HepG2 (cell line): ENCODE results near the gene DNAH9. TPM values are rescaled to one million over a fixed set of nuclear protein-coding genes. Genes with fewer than 3 reads are reported as not detected.

Experiments
- ATAC-seq: fragments of 200-7000 bp; cut with Tn5 transposase; 3 replicates; pipeline ENCODE4 v1.9.1; 2020; ENCODE audit warnings: mild to moderate bottlenecking, moderate library complexity
- BruUV-seq: library from RNA; stranded (reverse); fragments of 400-500 nt; replicated peaks from 2 replicates; lab custom pipeline; 2021; lab: Mats Ljungman, UMichigan
- CTCF ChIA-PET: fragments of 300-600 bp; formaldehyde crosslinking; extraction: SDS; loops from one replicate; lab custom pipeline; 2021; ENCODE audit warnings: low total read pairs, inconsistent platforms, low intra/inter-chr PET ratio; lab: Yijun Ruan, JAX
- POLR2A ChIA-PET: fragments of 350-600 bp; sonication (Branson Sonifier 250); formaldehyde crosslinking; loops from one replicate; lab custom pipeline; 2020; ENCODE audit warnings: antibody characterized with exemption, inconsistent platforms; lab: Yijun Ruan, JAX
- DNase-seq: peaks from one replicate; pipeline ENCODE4 v3.0.0-alpha.2; 2015; ENCODE audit warnings: low spot score
- FAIRE-seq: peaks from 3 replicates; lab custom pipeline; 2011; peaks lifted over from hg19 to GRCh38; lab: Jason Lieb, UNC
- H2AFZ ChIP-seq: one replicate; pipeline ENCODE4 v1.6.1; 2011; ENCODE audit warnings: low read length, inconsistent platforms
- H3K27ac ChIP-seq: fragments of 300-600 bp; 3 replicates; pipeline ENCODE4 v1.8.0; 2011; ENCODE audit warnings: mixed run types, mild to moderate bottlenecking, mixed read lengths, low read length, inconsistent platforms; ENCODE audit not compliant: insufficient read depth; ENCODE audit errors: extremely low read length
- H3K27me3 ChIP-seq, 2 experiments: fragments of 200-600 bp in 1 of 2; 2 replicates in 1 of 2; 3 replicates in 1 of 2; pipeline versions ENCODE4 v1.6.0 to v1.8.0; 2011; ENCODE audit warnings: low read length in 2 of 2, mild to moderate bottlenecking in 2 of 2, moderate library complexity in 2 of 2, inconsistent platforms in 1 of 2; ENCODE audit not compliant: insufficient read depth in 2 of 2, control insufficient read depth in 1 of 2
- H3K36me3 ChIP-seq, 2 experiments: fragments of 200-600 bp in 1 of 2; replicated peaks in 1 of 2; 2 replicates in 1 of 2; 3 replicates in 1 of 2; pipeline versions ENCODE4 v1.5.1 to v1.8.0; 2011; ENCODE audit warnings: low read length in 2 of 2, inconsistent platforms in 1 of 2; ENCODE audit not compliant: insufficient read depth in 2 of 2, control insufficient read depth in 1 of 2
- H3K4me1 ChIP-seq: 2 replicates; pipeline ENCODE4 v1.5.1; 2012; ENCODE audit warnings: low read length, inconsistent platforms; ENCODE audit not compliant: insufficient read depth
- H3K4me2 ChIP-seq: 2 replicates; pipeline ENCODE4 v1.6.0; 2011; ENCODE audit warnings: low read depth, low read length, inconsistent platforms
- H3K4me3 ChIP-seq, 3 experiments: fragments of 200-600 bp in 1 of 3; sonication (generic), shearing (Covaris generic) in 1 of 3; replicated peaks in 1 of 3; 2 replicates each; pipeline ENCODE4 v1.5.1; 2011 to 2016; ENCODE audit warnings: low read length in 3 of 3, inconsistent platforms in 2 of 3, low read depth in 2 of 3, mild to moderate bottlenecking in 2 of 3, control low read depth in 1 of 3, mixed read lengths in 1 of 3; ENCODE audit not compliant: insufficient read depth in 1 of 3
- H3K79me2 ChIP-seq: one replicate; pipeline ENCODE4 v1.6.1; 2011; ENCODE audit warnings: low read length, inconsistent platforms; ENCODE audit not compliant: insufficient read depth
- H3K9ac ChIP-seq: 2 replicates; pipeline ENCODE4 v1.6.0; 2011; ENCODE audit warnings: mild to moderate bottlenecking, low read depth, low read length, inconsistent platforms; ENCODE audit not compliant: insufficient read depth
- H3K9me3 ChIP-seq: 2 replicates; pipeline ENCODE4 v1.5.1; 2012; ENCODE audit warnings: mild to moderate bottlenecking, low read length
- H4K20me1 ChIP-seq: 2 replicates; pipeline ENCODE4 v1.6.0; 2011; ENCODE audit warnings: inconsistent platforms, mild to moderate bottlenecking, low read length, moderate library complexity; ENCODE audit not compliant: insufficient read depth
- ARNT2 ChIP-seq: sonication (generic); formaldehyde crosslinking; IDR thresholded peaks from 2 replicates; pipeline ENCODE4 v1.8.0; 2022; ENCODE audit warnings: mild to moderate bottlenecking, low read depth, missing genetic modification reagents, moderate library complexity
- ATAD3A ChIP-seq: sonication (generic); formaldehyde crosslinking; IDR thresholded peaks from 2 replicates; pipeline ENCODE4 v1.4.0; 2020; ENCODE audit warnings: missing genetic modification reagents
- ATM ChIP-seq: fragments of 450-650 bp; IDR thresholded peaks from 2 replicates; pipeline ENCODE4 v1.7.1; 2017; ENCODE audit warnings: mild to moderate bottlenecking, borderline replicate concordance
- KLF16 ChIP-seq, 2 experiments: sonication (generic) in 1 of 2; formaldehyde crosslinking in 1 of 2; IDR thresholded peaks; 2 replicates each; pipeline versions ENCODE4 v1.6.1 to v1.8.0; 2016 to 2023; ENCODE audit warnings: missing genetic modification reagents in 2 of 2, missing compliant biosample characterization in 1 of 2
- MAFF ChIP-seq: IDR thresholded peaks from 2 replicates; pipeline ENCODE4 v1.6.1; 2011; ENCODE audit warnings: low read depth, low read length, improper control_type of control experiment
- MYNN ChIP-seq: sonication (generic); formaldehyde crosslinking; IDR thresholded peaks from 2 replicates; pipeline ENCODE4 v1.4.0; 2020; ENCODE audit warnings: mild to moderate bottlenecking, low read depth, missing genetic modification reagents
- NAIF1 ChIP-seq: sonication (generic); formaldehyde crosslinking; IDR thresholded peaks from 2 replicates; pipeline ENCODE4 v1.5.0; 2020; ENCODE audit warnings: mild to moderate bottlenecking, missing genetic modification reagents, borderline replicate concordance
- PRDM4 ChIP-seq: sonication (generic); formaldehyde crosslinking; IDR thresholded peaks from 2 replicates; pipeline ENCODE4 v1.9.0; 2021; ENCODE audit warnings: missing genetic modification reagents, borderline replicate concordance
- STAT6 ChIP-seq: sonication (generic); formaldehyde crosslinking; IDR thresholded peaks from 2 replicates; pipeline ENCODE4 v1.4.0; 2020; ENCODE audit warnings: missing genetic modification reagents, mild to moderate bottlenecking, borderline replicate concordance
- ZBTB14 ChIP-seq: sonication (generic); formaldehyde crosslinking; IDR thresholded peaks from 2 replicates; pipeline ENCODE4 v1.4.0; 2020; ENCODE audit warnings: missing genetic modification reagents
- ZBTB8A ChIP-seq: sonication (generic); formaldehyde crosslinking; IDR thresholded peaks from 2 replicates; pipeline ENCODE4 v1.4.0; 2020; ENCODE audit warnings: mild to moderate bottlenecking, low read depth, missing genetic modification reagents, borderline replicate concordance
- ZNF597 ChIP-seq: sonication (generic); formaldehyde crosslinking; IDR thresholded peaks from 2 replicates; pipeline ENCODE4 v1.5.0; 2020; ENCODE audit warnings: missing genetic modification reagents
- ZNF749 ChIP-seq: sonication (generic); formaldehyde crosslinking; IDR thresholded peaks from 2 replicates; pipeline ENCODE4 v1.8.0; 2022; ENCODE audit warnings: mild to moderate bottlenecking, missing genetic modification reagents, moderate library complexity, borderline replicate concordance
- WGBS: methylation state at CpG from one replicate; pipeline ENCODE4 v1.1.6; 2017; ENCODE audit warnings: low lambda C conversion rate; 5-methylcytosine and 5-hydroxymethylcytosine counted together
- in situ Hi-C: cut with HindIII; loops from 2 replicates; pipeline ENCODE4 v1.10.0; 2017; ENCODE audit warnings: low pct_unique_long_range_greater_than_20kb; ENCODE audit not compliant: extremely low pct_ligation_motif_present
- intact Hi-C: fragments of 100-400 bp; cut with micrococcal nuclease; formaldehyde crosslinking; loops from one replicate; pipeline ENCODE4 v1.10.0; 2022; ENCODE audit not compliant: unreplicated experiment
- polyA plus RNA-seq, 8 experiments: library from polyadenylated mRNA; depleted of rRNA in 3 of 8; stranded (reverse) in 7 of 8; unstranded in 1 of 8; fragments of >200 nt; fragmentation: Illumina TruSeq in 4 of 8; extraction: Trizol in 4 of 8; gene quantifications; 2 replicates each; pipeline versions ENCODE4 v1.2.1 to v1.2.3, GENCODE V29; 2011 to 2016; ENCODE audit warnings: low read depth in 4 of 8, missing spikeins in 1 of 8, mixed read lengths in 1 of 8; ENCODE audit not compliant: insufficient read depth in 1 of 8
- total RNA-seq, 5 experiments: library from RNA; depleted of rRNA; stranded (reverse); fragments of >200 nt; fragmentation: Illumina TruSeq; extraction: Trizol; gene quantifications; 2 replicates each; pipeline ENCODE4 v1.2.3, GENCODE V29; 2016; ENCODE audit warnings: low read depth in 1 of 5

Gene DNAH9
- total and polyA plus RNA-seq, 2 of the 13 experiments (the other 11 are each of a cell fraction or from before 2014, with no cell fraction given) = not detected

- Histone ChIP-seq H3K36me3 (no peaks in the 10 kb centered on the region), H3K4me1 (no peaks in the 10 kb centered on the region), H3K4me3 (no peak overlapping the region), H3K9me3 (no peaks in the 10 kb centered on the region), H3K79me2 (no peaks in the 10 kb centered on the region), H4K20me1 (no peaks in the 10 kb centered on the region), H3K27ac (no peak overlapping the region), H2AFZ (no peak overlapping the region), H3K27me3 (no peaks in the 10 kb centered on the region), H3K9ac (no peak overlapping the region), H3K4me2 (no peak overlapping the region)
- CTCF ChIA-PET = no interaction called here
- WGBS = 2% methylated on average over 4 of the region's 4 CpGs
- in situ Hi-C loops = no loop called here
- no peak for FAIRE-seq
- DNase-seq = no peak
- POLR2A ChIA-PET = no interaction called here
- no TSS peak for BruUV-seq
- ATAC-seq = no peak
- intact Hi-C loops = no loop called here
- no peak for TF ChIP-seq ATM
- TF ChIP-seq PRDM4 (CRISPR knock-in tag) = no peak
- TF ChIP-seq ARNT2 (CRISPR knock-in tag) = no peak
- TF ChIP-seq MAFF = no peak
- no peak for TF ChIP-seq KLF16 (CRISPR knock-in tag; IDR thresholded peaks at IDR 0.05)
- TF ChIP-seq NAIF1 = no peak
- TF ChIP-seq ZNF597 (CRISPR knock-in tag) = no peak
- no peak for TF ChIP-seq ZBTB14 (CRISPR knock-in tag)
- no peak for TF ChIP-seq ATAD3A (CRISPR knock-in tag)
- no peak for TF ChIP-seq ZNF749 (CRISPR knock-in tag)
- no peak for TF ChIP-seq MYNN
- TF ChIP-seq ZBTB8A (CRISPR knock-in tag) = no peak
- TF ChIP-seq STAT6 (CRISPR knock-in tag) = no peak
These were observed 72.9 kb downstream of the DNAH9 start for GRCh38 chr17:11671126-11671525.
